Chondrocyte (in vitro differentiated cells): ENCODE measurements around the gene CIB1. TPM values are rescaled to one million over a fixed set of nuclear protein-coding genes. Genes with fewer than 3 reads are reported as not detected.

Source experiments
- DNase-seq: peaks from one replicate; pipeline ENCODE4 v3.0.0; 2021; ENCODE audit warnings: mixed read lengths, low spot score
- H3K27ac Mint-ChIP-seq: one replicate; pipeline ENCODE4 v1.8.0; 2021; ENCODE audit warnings: mild to moderate bottlenecking, moderate library complexity, mixed read lengths; ENCODE audit not compliant: unreplicated experiment
- H3K27me3 Mint-ChIP-seq: 2 replicates; pipeline ENCODE4 v1.8.0; 2021; ENCODE audit warnings: low read depth, mixed read lengths
- H3K36me3 Mint-ChIP-seq: 2 replicates; pipeline ENCODE4 v1.8.0; 2021; ENCODE audit warnings: low read depth, mixed read lengths
- H3K4me1 Mint-ChIP-seq: 2 replicates; pipeline ENCODE4 v1.8.0; 2021; ENCODE audit warnings: low read depth, mild to moderate bottlenecking, mixed read lengths
- H3K4me3 Mint-ChIP-seq: one replicate; pipeline ENCODE4 v1.8.0; 2021; ENCODE audit warnings: mild to moderate bottlenecking, moderate library complexity, mixed read lengths; ENCODE audit not compliant: unreplicated experiment
- H3K9me3 Mint-ChIP-seq: 2 replicates; pipeline ENCODE4 v1.8.0; 2021; ENCODE audit warnings: low read depth, mixed read lengths
- CTCF ChIP-seq: fragments of 200-600 bp; sonication (generic); IDR thresholded peaks from 2 replicates; pipeline ENCODE4 v1.5.0; 2021; ENCODE audit warnings: antibody characterized with exemption, mild to moderate bottlenecking, moderate library complexity
- total RNA-seq: library from RNA; stranded (reverse); gene quantifications from 3 replicates; pipeline ENCODE4 v1.2.1, GENCODE V29; 2021

The CIB1 gene
- total RNA-seq, 1 donor from 2014 or later, result 42.4 TPM

GRCh38 chr15:90225047-90225446 is 8.7 kb downstream of the CIB1 start:
- Mint-ChIP-seq H3K4me1 (peaks cover 10% of the 10 kb centered on the region), H3K27me3 (no peaks in the 10 kb centered on the region), H3K4me3 (no peak overlapping the region), H3K9me3 (no peaks in the 10 kb centered on the region), H3K27ac (no peak overlapping the region), H3K36me3 (peaks cover 8% of the 10 kb centered on the region)
- no peak for TF ChIP-seq CTCF
- DNase-seq, result no peak

GRCh38 chr15:90223441-90224165 is 10.1 kb downstream of the CIB1 start:
- Mint-ChIP-seq H3K9me3 (no peaks in the 10 kb centered on the region), H3K27me3 (no peaks in the 10 kb centered on the region), H3K27ac (no peak overlapping the region), H3K4me1 (peaks cover 10% of the 10 kb centered on the region), H3K4me3 (no peak overlapping the region), H3K36me3 (peaks cover 2% of the 10 kb centered on the region)
- no peak for TF ChIP-seq CTCF
- no peak for DNase-seq

- Mint-ChIP-seq H3K27me3 (no peaks in the 10 kb centered on the region), H3K27ac (no peak overlapping the region), H3K9me3 (no peaks in the 10 kb centered on the region), H3K4me3 (no peak overlapping the region), H3K36me3 (peaks cover 2% of the 10 kb centered on the region), H3K4me1 (peaks cover 10% of the 10 kb centered on the region)
- TF ChIP-seq CTCF, result no peak
- no peak for DNase-seq
These were observed 11.2 kb downstream of the CIB1 start for GRCh38 chr15:90222547-90222946.

- peaks cover 2% of the 10 kb centered on the region for H3K36me3 Mint-ChIP-seq
- no peaks in the 10 kb centered on the region for H3K27me3 Mint-ChIP-seq
- H3K9me3 Mint-ChIP-seq, result no peaks in the 10 kb centered on the region
- H3K27ac Mint-ChIP-seq, result no peak overlapping the region
- DNase-seq, result no peak
- TF ChIP-seq CTCF, result peak; percentile 84
- peaks cover 10% of the 10 kb centered on the region for H3K4me1 Mint-ChIP-seq
- H3K4me3 Mint-ChIP-seq, result no peak overlapping the region
These were observed 12.4 kb downstream of the CIB1 start for GRCh38 chr15:90221246-90221900.

GRCh38 chr15:90219421-90220141 is 14.2 kb downstream of the CIB1 start:
- Mint-ChIP-seq H3K36me3 (no peaks in the 10 kb centered on the region), H3K4me3 (no peak overlapping the region), H3K4me1 (peaks cover 10% of the 10 kb centered on the region), H3K27ac (no peak overlapping the region), H3K9me3 (no peaks in the 10 kb centered on the region), H3K27me3 (no peaks in the 10 kb centered on the region)
- DNase-seq, result no peak
- peak; percentile 82 for TF ChIP-seq CTCF
